ENCODE results near the gene GNL2.

GNL2 gene

GRCh38 chr1:37567023-37567422, 28.7 kb downstream of the GNL2 start:
- no peak overlapping the region for H3K27ac ChIP-seq (replicated peaks; ENCODE audit: low read length)
- no peaks in the 10 kb centered on the region for H3K9me3 ChIP-seq (replicated peaks in 1 of 2; ENCODE audit: control insufficient read depth in 2 of 2, insufficient read depth in 1 of 2, low read depth in 1 of 2, low read length in 2 of 2)
- H4K8ac ChIP-seq (ENCODE audit: low read depth, low read length), result no peak overlapping the region
- H3K23ac ChIP-seq (ENCODE audit: low read depth, low read length, poor library complexity), result no peak overlapping the region
- no peaks in the 10 kb centered on the region for H3K4me1 ChIP-seq (ENCODE audit: control insufficient read depth in 2 of 2, insufficient read depth in 1 of 2, low read depth in 1 of 2, low read length in 2 of 2)
- no peak overlapping the region for H3K18ac ChIP-seq (ENCODE audit: low read length)
- no peak overlapping the region for H3K14ac ChIP-seq (ENCODE audit: low read length)
- H3K4ac ChIP-seq (ENCODE audit: low read length), result no peak overlapping the region
- DNase-seq (ENCODE audit: low spot score), result no peak
- no peak overlapping the region for H2AK5ac ChIP-seq (ENCODE audit: low read depth, low read length)
- H2BK120ac ChIP-seq (ENCODE audit: low read depth, low read length), result no peak overlapping the region
- H2BK12ac ChIP-seq (ENCODE audit: low read length), result no peak overlapping the region
- H3K79me1 ChIP-seq (ENCODE audit: low read depth, low read length), result no peaks in the 10 kb centered on the region
- H3K27me3 ChIP-seq (ENCODE audit: control insufficient read depth in 3 of 3, insufficient read depth in 3 of 3, low read depth in 1 of 3, low read length in 3 of 3), result no peaks in the 10 kb centered on the region
- no peak overlapping the region for H3K4me3 ChIP-seq (ENCODE audit: low read length in 2 of 2)
- no peak overlapping the region for H2AFZ ChIP-seq (ENCODE audit: low read length)
- H3K9ac ChIP-seq (ENCODE audit: low read depth, low read length, poor library complexity), result no peak overlapping the region
- H2BK15ac ChIP-seq (ENCODE audit: low read length), result no peak overlapping the region
- no peak overlapping the region for H2BK5ac ChIP-seq (ENCODE audit: low read length)
- H3K36me3 ChIP-seq (replicated peaks in 1 of 2; ENCODE audit: control insufficient read depth in 2 of 2, insufficient read depth in 2 of 2, low read length in 2 of 2), result peaks cover 48 to 92% of the 10 kb centered on the region in 2 donors
- WGBS, 2 donors (ENCODE audit: extremely low coverage in 2 of 2, insufficient read length in 2 of 2, insufficient replicate concordance in 1 of 2), result no CpG with 5 or more reads among the region's 3 CpGs
- no peak overlapping the region for H3K4me2 ChIP-seq (ENCODE audit: insufficient read depth, low read length, poor library complexity, severe bottlenecking)
- no peak overlapping the region for H4K91ac ChIP-seq (ENCODE audit: low read depth, low read length, poor library complexity)

GRCh38 chr1:37564892-37565291, 30.8 kb downstream of the GNL2 start:
- Histone ChIP-seq H3K4ac (ENCODE audit: low read length) (no peak overlapping the region), H3K4me2 (ENCODE audit: insufficient read depth, low read length, poor library complexity, severe bottlenecking) (no peak overlapping the region), H3K27ac (replicated peaks; ENCODE audit: low read length) (no peak overlapping the region), H3K36me3 (replicated peaks in 1 of 2; ENCODE audit: control insufficient read depth in 2 of 2, insufficient read depth in 2 of 2, low read length in 2 of 2) (peaks cover 50 to 83% of the 10 kb centered on the region in 2 donors), H2AFZ (ENCODE audit: low read length) (no peak overlapping the region), H3K14ac (ENCODE audit: low read length) (no peak overlapping the region), H2BK5ac (ENCODE audit: low read length) (no peak overlapping the region), H3K79me1 (ENCODE audit: low read depth, low read length) (no peaks in the 10 kb centered on the region), H3K9ac (ENCODE audit: low read depth, low read length, poor library complexity) (no peak overlapping the region), H2BK15ac (ENCODE audit: low read length) (no peak overlapping the region), H3K9me3 (replicated peaks in 1 of 2; ENCODE audit: control insufficient read depth in 2 of 2, insufficient read depth in 1 of 2, low read depth in 1 of 2, low read length in 2 of 2) (no peaks in the 10 kb centered on the region), H3K23ac (ENCODE audit: low read depth, low read length, poor library complexity) (no peak overlapping the region), H2AK5ac (ENCODE audit: low read depth, low read length) (no peak overlapping the region), H2BK12ac (ENCODE audit: low read length) (no peak overlapping the region), H3K18ac (ENCODE audit: low read length) (no peak overlapping the region), H3K27me3 (ENCODE audit: control insufficient read depth in 3 of 3, insufficient read depth in 3 of 3, low read depth in 1 of 3, low read length in 3 of 3) (no peaks in the 10 kb centered on the region), H3K4me3 (ENCODE audit: low read length in 2 of 2) (no peak overlapping the region), H4K8ac (ENCODE audit: low read depth, low read length) (no peak overlapping the region), H2BK120ac (ENCODE audit: low read depth, low read length) (no peak overlapping the region), H3K4me1 (ENCODE audit: control insufficient read depth in 2 of 2, insufficient read depth in 1 of 2, low read depth in 1 of 2, low read length in 2 of 2) (no peaks in the 10 kb centered on the region), H4K91ac (ENCODE audit: low read depth, low read length, poor library complexity) (no peak overlapping the region)
- DNase-seq (ENCODE audit: low spot score), result no peak

- Histone ChIP-seq H2AFZ (ENCODE audit: low read length) (no peak overlapping the region), H3K18ac (ENCODE audit: low read length) (no peak overlapping the region), H2BK5ac (ENCODE audit: low read length) (no peak overlapping the region), H2AK5ac (ENCODE audit: low read depth, low read length) (no peak overlapping the region), H2BK120ac (ENCODE audit: low read depth, low read length) (no peak overlapping the region), H2BK15ac (ENCODE audit: low read length) (no peak overlapping the region), H3K14ac (ENCODE audit: low read length) (no peak overlapping the region), H3K4me2 (ENCODE audit: insufficient read depth, low read length, poor library complexity, severe bottlenecking) (no peak overlapping the region), H2BK12ac (ENCODE audit: low read length) (no peak overlapping the region), H3K4me1 (ENCODE audit: control insufficient read depth in 2 of 2, insufficient read depth in 1 of 2, low read depth in 1 of 2, low read length in 2 of 2) (no peaks in the 10 kb centered on the region), H3K27ac (replicated peaks; ENCODE audit: low read length) (no peak overlapping the region), H3K23ac (ENCODE audit: low read depth, low read length, poor library complexity) (no peak overlapping the region), H3K36me3 (replicated peaks in 1 of 2; ENCODE audit: control insufficient read depth in 2 of 2, insufficient read depth in 2 of 2, low read length in 2 of 2) (peaks cover 41 to 71% of the 10 kb centered on the region in 2 donors), H3K4me3 (ENCODE audit: low read length in 2 of 2) (no peak overlapping the region), H3K79me1 (ENCODE audit: low read depth, low read length) (peaks cover 3% of the 10 kb centered on the region), H3K9ac (ENCODE audit: low read depth, low read length, poor library complexity) (no peak overlapping the region), H3K4ac (ENCODE audit: low read length) (no peak overlapping the region), H3K27me3 (ENCODE audit: control insufficient read depth in 3 of 3, insufficient read depth in 3 of 3, low read depth in 1 of 3, low read length in 3 of 3) (no peaks in the 10 kb centered on the region), H4K91ac (ENCODE audit: low read depth, low read length, poor library complexity) (no peak overlapping the region), H4K8ac (ENCODE audit: low read depth, low read length) (no peak overlapping the region), H3K9me3 (replicated peaks in 1 of 2; ENCODE audit: control insufficient read depth in 2 of 2, insufficient read depth in 1 of 2, low read depth in 1 of 2, low read length in 2 of 2) (no peaks in the 10 kb centered on the region)
- no CpG with 5 or more reads among the region's 1 CpG for WGBS, 2 donors (ENCODE audit: extremely low coverage in 2 of 2, insufficient read length in 2 of 2, insufficient replicate concordance in 1 of 2)
- DNase-seq (ENCODE audit: low spot score), result no peak
Measured at GRCh38 chr1:37562984-37563383, 32.8 kb downstream of the GNL2 start.

- H3K9me3 ChIP-seq (replicated peaks in 1 of 2; ENCODE audit: control insufficient read depth in 2 of 2, insufficient read depth in 1 of 2, low read depth in 1 of 2, low read length in 2 of 2), result no peaks in the 10 kb centered on the region
- DNase-seq (ENCODE audit: low spot score), result no peak
- H3K4me2 ChIP-seq (ENCODE audit: insufficient read depth, low read length, poor library complexity, severe bottlenecking), result no peak overlapping the region
- H3K27me3 ChIP-seq (ENCODE audit: control insufficient read depth in 3 of 3, insufficient read depth in 3 of 3, low read depth in 1 of 3, low read length in 3 of 3), result no peaks in the 10 kb centered on the region
- H2BK12ac ChIP-seq (ENCODE audit: low read length), result no peak overlapping the region
- H3K36me3 ChIP-seq (replicated peaks in 1 of 2; ENCODE audit: control insufficient read depth in 2 of 2, insufficient read depth in 2 of 2, low read length in 2 of 2), result peaks cover 28 to 56% of the 10 kb centered on the region in 2 donors
- no peak overlapping the region for H2BK120ac ChIP-seq (ENCODE audit: low read depth, low read length)
- no peak overlapping the region for H3K23ac ChIP-seq (ENCODE audit: low read depth, low read length, poor library complexity)
- no peak overlapping the region for H3K9ac ChIP-seq (ENCODE audit: low read depth, low read length, poor library complexity)
- H2BK15ac ChIP-seq (ENCODE audit: low read length), result no peak overlapping the region
- H2AFZ ChIP-seq (ENCODE audit: low read length), result no peak overlapping the region
- no peak overlapping the region for H3K18ac ChIP-seq (ENCODE audit: low read length)
- H4K8ac ChIP-seq (ENCODE audit: low read depth, low read length), result no peak overlapping the region
- H3K4me1 ChIP-seq (ENCODE audit: control insufficient read depth in 2 of 2, insufficient read depth in 1 of 2, low read depth in 1 of 2, low read length in 2 of 2), result peaks cover 5 to 10% of the 10 kb centered on the region in 2 donors
- H3K27ac ChIP-seq (replicated peaks; ENCODE audit: low read length), result no peak overlapping the region
- no peak overlapping the region for H3K4ac ChIP-seq (ENCODE audit: low read length)
- peaks cover 3% of the 10 kb centered on the region for H3K79me1 ChIP-seq (ENCODE audit: low read depth, low read length)
- no peak overlapping the region for H2AK5ac ChIP-seq (ENCODE audit: low read depth, low read length)
- no peak overlapping the region for H4K91ac ChIP-seq (ENCODE audit: low read depth, low read length, poor library complexity)
- no CpG with 5 or more reads among the region's 21 CpGs for WGBS, 2 donors (ENCODE audit: extremely low coverage in 2 of 2, insufficient read length in 2 of 2, insufficient replicate concordance in 1 of 2)
- H2BK5ac ChIP-seq (ENCODE audit: low read length), result no peak overlapping the region
- no peak overlapping the region for H3K4me3 ChIP-seq (ENCODE audit: low read length in 2 of 2)
- no peak overlapping the region for H3K14ac ChIP-seq (ENCODE audit: low read length)
Measured at GRCh38 chr1:37561133-37562132, 34.3 kb downstream of the GNL2 start.
